HG03103 (cell line): ENCODE results near the gene FAM193B.

Source experiments
- ATAC-seq: cut with Tn5 transposase; IDR thresholded peaks from one replicate; pipeline ENCODE4 v1.9.1; 2021; ENCODE audit warnings: low read depth; ENCODE audit not compliant: unreplicated experiment

Gene FAM193B

GRCh38 chr5:177503351-177504085, 50.8 kb downstream of the FAM193B start:
- no peak for ATAC-seq

- ATAC-seq: no peak
Observed at GRCh38 chr5:177502886-177503285, 51.5 kb downstream of the FAM193B start.

GRCh38 chr5:177501874-177502678, 52.3 kb downstream of the FAM193B start:
- ATAC-seq: no peak

DNA sequence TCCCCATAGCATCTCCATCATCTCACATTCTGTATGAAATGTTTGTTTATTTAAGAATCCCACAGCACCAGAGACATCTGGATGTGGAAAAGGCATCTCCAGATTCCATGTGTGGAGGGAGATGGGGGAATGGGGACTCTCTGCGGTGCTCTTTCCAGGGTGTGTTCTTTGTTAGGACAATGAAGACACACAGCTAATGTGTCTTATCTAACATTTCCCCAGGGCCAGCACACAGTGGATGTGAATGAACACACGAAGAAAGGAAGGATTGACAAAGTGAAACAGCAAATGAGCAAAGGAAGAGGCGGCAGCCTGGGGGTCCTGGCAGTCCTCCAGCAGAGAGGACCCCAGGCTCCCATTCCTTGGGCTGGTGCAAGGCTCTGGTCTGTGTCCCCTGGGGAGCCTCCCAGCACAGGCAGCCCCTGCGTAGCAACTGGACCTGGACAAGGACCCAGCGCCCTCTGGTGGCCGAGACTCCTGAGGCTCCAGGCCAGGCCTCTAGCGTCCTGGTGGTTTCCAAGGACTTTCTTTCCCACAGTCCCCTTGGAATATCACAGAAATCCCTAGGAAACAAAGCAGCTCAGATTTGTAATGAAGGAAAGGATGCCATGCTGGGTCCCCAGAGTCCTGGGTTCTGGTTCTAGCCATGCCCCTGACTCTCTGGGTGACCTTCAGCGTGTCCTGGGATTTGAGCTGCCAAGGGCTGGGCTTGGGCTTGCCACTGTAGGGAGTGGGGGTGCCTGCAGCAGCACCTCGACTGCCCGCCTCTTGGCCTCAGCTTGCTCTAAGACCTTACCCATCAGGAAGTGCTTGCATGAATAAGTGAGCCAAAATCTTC, 53.5 kb downstream of the FAM193B start:
- ATAC-seq: no peak

DNA sequence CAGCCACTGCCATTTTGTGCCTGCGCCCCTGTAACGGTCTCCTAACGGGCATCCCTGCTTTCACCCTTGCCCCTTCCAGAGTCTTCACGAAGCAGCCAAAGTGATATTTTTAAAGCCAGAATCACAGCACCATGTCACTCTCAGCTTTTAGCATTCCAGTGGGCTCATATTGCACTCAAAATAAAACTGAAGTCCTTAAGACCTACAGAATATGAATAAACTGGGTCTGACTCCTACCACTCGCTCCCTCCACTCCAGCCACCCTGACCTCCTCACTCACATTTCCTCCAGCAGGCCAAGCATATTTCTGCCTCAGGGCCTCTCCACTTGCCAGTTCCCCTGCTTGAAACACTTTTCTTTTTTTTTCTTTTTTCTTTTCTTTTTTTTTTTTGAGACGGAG, 54.5 kb downstream of the FAM193B start:
- no peak for ATAC-seq

DNA sequence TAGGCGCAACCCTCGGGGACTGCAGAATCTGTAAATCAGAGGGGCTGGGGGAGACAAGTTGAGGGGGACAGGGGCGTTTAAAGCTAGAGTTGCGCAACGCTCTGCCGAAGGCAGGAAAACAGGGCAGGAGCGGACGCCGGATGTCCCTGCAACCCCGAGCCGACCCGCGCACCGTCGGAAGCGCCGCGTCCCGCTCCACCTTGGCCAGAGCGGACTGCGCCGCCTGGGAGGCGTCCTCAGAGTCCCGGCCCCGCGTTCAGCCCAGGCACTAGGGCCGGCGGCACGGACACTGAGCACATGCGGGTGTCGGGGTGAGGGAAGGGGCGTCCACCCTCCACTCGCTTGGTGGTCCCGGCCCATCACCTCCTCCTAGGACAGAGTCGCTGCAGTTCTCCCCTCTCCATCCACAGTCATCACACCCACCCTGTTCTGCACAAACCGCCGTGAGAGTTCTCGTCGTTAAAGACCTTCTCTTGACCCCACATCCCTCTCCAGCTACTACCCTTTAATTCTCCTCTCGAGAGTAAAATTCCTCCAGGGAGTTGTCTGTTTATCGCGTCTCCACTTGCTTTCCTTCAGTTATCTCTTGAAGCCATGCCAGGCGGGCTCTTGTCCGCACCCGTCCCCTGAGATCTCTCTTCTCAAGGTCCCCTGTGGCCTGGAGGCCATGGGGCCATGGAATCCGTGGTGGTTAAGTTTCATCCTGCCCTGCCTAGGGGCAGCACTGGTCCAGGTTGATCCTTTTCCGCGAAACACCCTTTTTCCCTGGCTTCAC, 56.2 kb downstream of the FAM193B start:
- ATAC-seq: no peak

DNA sequence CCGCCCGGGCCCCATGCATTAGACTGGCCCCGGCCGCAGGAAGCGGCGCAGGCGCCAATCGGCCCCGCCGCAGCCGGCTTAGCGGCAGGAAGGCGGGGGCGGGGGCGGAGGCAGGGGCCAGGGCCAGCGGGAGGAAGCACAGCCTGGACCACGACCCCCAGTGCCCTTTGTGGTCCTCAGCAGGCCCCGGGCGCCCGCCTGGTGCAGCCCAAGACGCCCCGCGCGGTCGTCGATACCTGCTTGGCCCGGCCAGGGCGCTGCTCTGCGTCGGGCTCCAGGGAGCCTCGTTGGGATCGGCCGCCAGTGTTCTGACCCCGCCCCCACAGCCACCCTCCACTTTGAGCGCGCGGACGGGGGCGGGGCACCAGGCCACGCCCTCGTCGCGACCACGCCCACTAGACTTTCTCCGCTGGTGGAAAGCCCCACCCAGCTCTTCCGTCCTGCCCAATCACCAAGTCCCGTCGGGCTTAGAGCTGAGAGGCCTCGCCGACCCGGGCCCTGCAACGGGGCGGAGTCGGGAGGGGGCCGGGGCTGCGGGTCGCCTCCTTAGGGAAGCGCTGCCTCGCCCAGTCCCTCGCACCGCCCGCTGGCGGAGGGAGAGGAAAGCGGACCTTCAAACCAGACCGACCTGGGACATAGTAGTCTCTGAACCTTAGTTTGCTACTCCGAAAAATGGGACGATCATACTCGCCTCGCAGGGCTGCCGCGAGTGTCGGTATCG, 56.9 kb downstream of the FAM193B start, which contains the start of gene PDLIM7:
TSS of gene PDLIM7 (minus strand) at position 313 of the 721 bp plus-strand sequence. CDS start 1,092 bp downstream, outside the sequence.
- peak; percentile 62 for ATAC-seq

DNA sequence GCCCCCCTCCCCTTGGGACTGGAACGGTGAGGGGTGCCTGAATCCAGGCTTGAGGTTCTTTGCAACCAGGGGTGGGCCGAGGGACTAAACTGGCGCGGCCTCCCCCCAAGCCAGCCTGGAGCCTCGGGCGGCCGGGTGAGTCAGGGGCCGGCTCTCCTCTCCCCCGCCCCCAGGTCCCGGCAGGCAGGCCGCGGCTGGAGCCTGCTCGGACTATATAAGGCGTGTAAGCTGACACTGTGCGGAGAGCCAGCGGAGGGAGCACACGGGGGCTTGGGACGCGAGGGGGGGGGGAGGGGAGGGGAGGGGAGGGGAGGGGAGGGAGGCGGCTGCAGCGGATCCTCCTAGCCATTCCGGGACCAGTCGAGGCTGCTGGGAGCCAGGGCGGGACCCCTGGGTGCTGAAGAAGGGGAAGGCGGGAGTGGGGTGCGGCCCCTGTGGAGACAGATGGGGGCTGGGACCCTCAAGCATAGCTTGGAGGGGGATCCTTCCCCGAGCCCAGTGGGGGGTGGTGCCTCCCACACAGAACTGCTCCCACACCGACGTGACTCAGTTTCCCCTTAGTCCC, 57.6 kb downstream of the FAM193B start:
- no peak for ATAC-seq

DNA sequence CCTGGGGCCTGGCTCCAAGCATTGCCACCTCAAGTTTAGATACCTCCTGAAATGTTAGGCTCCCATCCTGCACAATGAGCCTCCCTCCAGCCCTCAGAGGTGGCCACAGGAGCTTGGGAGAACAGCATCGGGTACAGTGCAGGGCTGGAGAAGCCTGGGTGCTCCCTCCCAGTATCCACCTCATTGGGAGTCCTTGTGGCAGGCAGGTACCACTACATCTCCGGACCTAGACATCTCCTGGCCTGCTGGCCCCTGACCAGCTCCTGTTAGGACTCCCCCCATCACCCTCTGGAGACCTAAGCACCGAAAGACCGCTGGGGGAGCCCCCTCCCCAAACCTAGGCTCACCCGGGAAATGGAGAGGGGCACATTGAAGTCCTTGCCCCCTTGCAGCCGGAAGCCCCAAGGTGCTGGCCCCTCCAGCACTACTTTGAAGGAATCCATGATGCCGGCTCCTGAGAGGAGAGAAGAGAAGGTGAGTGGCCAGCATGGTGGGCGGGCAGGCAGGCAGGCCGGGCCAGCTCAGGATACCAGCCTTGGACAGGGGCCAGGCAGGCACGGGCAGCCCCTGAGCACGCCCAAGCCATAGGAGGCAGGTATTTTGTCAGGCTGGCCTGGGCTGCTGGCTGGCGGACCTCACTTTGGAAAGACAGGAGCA, 58.2 kb downstream of the FAM193B start:
- ATAC-seq: no peak

DNA sequence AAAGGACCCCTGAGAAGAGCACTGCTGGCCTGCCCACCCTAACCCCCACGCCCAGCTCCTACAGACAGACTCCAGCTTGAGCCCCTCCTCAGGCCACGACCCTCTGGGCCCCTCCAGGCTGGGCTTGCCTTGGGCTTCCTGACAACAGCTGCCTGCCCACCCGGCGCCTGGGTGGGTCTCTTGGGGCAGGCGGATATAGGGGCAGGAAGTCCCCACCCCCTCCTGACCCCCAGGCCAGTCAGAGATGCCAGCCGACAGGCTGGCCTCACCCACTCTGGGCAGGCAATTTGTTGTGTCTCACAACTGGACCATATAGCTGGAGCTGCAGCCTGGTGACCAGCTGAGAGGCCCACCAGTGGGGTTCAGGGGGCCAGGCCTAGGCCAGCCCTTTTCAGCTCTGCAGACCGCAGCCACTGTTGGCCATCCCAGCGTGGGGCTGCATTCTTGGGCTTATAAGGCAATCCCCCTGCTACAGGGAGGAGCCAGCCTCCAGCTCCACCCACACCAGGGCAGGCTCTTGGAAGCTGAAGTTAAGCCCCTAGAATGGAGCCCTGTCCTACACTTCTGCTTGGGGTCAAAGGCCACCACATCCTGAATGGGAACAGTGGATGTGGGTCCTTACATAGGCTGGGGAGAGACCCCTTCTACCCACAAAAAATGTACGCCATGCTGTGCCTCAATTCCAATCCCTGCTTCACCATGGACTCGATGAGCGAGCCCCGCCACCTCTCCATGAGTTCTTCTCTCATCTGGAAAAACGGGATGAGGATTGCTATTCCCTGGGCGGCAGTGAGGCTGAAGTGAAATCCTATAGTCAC, 58.9 kb downstream of the FAM193B start:
- ATAC-seq: no peak

- no peak for ATAC-seq
Observed at GRCh38 chr5:177494346-177495195, 59.8 kb downstream of the FAM193B start.

DNA sequence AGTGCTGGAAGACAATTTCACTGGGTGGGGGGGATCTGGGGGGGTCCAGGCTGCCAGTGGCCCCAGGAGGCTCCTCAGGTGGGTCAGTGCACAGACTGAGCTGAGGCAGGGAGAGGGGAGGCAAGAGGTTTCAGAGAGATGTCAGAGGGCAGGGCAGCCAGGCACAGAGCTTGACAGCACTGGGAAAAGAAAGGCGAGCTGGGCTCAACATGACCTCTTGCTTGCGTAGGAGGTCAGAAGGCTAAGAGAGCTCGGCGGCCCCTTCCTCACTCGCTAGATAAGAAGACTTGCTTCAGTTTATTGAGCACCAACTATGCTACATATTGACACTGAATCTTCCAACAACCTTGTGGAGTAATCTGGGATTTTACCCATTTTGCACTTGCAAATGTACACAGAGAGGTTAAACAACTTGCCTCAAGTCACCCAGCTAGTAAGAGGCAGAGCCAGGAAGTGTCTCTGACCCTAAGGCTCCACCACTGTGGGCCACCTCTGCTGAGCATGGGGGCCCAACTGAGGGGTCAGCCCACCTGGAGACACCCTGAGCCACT, 60.5 kb downstream of the FAM193B start:
- no peak for ATAC-seq

- ATAC-seq: no peak
Observed at GRCh38 chr5:177492841-177493240, 61.5 kb downstream of the FAM193B start.

GRCh38 chr5:177491983-177492746, 62.2 kb downstream of the FAM193B start:
- no peak for ATAC-seq

- ATAC-seq: no peak
Observed at GRCh38 chr5:177491429-177491945, 62.9 kb downstream of the FAM193B start.

GRCh38 chr5:177490992-177491391, 63.4 kb downstream of the FAM193B start:
- no peak for ATAC-seq
